BLaER1 (cell line): Measurements from ENCODE around the gene NAA30.

Experiments used
- H3K27ac ChIP-seq: shearing (Covaris generic); formaldehyde crosslinking; 2 replicates; pipeline ENCODE4 v1.8.1; 2022
- H3K27me3 ChIP-seq: shearing (Covaris generic); formaldehyde crosslinking; 2 replicates; pipeline ENCODE4 v1.8.1; 2022
- H3K36me3 ChIP-seq: shearing (Covaris generic); formaldehyde crosslinking; 2 replicates; pipeline ENCODE4 v1.8.1; 2022
- H3K4me1 ChIP-seq: shearing (Covaris generic); formaldehyde crosslinking; 2 replicates; pipeline ENCODE4 v1.8.1; 2022
- H3K4me2 ChIP-seq: shearing (Covaris generic); formaldehyde crosslinking; 2 replicates; pipeline ENCODE4 v1.8.1; 2022
- H3K4me3 ChIP-seq: shearing (Covaris generic); formaldehyde crosslinking; 2 replicates; pipeline ENCODE4 v1.8.1; 2022
- H3K9ac ChIP-seq: shearing (Covaris generic); formaldehyde crosslinking; 2 replicates; pipeline ENCODE4 v1.8.1; 2022
- H3K9me3 ChIP-seq: shearing (Covaris generic); formaldehyde crosslinking; 2 replicates; pipeline ENCODE4 v1.8.1; 2022
- H4K20me1 ChIP-seq: shearing (Covaris generic); formaldehyde crosslinking; 2 replicates; pipeline ENCODE4 v1.8.1; 2022
- Cebpa-rat ChIP-seq: shearing (Covaris generic); IDR thresholded peaks from 2 replicates; pipeline ENCODE4 v1.8.1; 2022

The NAA30 gene

GRCh38 chr14:57417228-57417627 is 26.8 kb downstream of the NAA30 start:
- no peak overlapping the region for H3K4me3 ChIP-seq
- TF ChIP-seq Cebpa-rat, result no peak
- H4K20me1 ChIP-seq, result no peaks in the 10 kb centered on the region
- H3K4me1 ChIP-seq, result no peaks in the 10 kb centered on the region
- H3K9me3 ChIP-seq, result no peaks in the 10 kb centered on the region
- H3K36me3 ChIP-seq, result no peaks in the 10 kb centered on the region
- H3K27ac ChIP-seq, result no peak overlapping the region
- H3K9ac ChIP-seq, result no peak overlapping the region
- no peak overlapping the region for H3K4me2 ChIP-seq
- H3K27me3 ChIP-seq, result no peaks in the 10 kb centered on the region

DNA sequence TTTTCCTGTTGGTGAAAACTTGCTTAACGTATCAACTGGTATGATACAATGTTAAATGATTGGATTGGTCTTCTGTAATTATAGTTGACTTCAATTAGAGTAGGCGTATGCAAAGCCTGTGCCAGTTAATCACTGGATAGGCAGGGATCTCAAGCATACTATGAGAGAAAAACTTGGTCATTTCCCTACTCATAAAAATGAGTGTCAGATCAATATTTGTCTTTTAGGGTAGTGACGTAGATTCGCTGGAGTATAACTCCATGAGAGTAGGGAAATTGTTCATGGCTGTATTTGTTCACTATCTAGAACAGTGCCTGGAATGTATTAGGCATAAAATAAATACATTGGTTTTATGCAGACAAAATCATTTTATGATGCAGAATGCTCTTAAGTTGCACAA is 28.6 kb downstream of the NAA30 start:
- H3K36me3 ChIP-seq, result no peaks in the 10 kb centered on the region
- no peaks in the 10 kb centered on the region for H3K4me1 ChIP-seq
- no peak for TF ChIP-seq Cebpa-rat
- no peaks in the 10 kb centered on the region for H3K9me3 ChIP-seq
- H3K4me3 ChIP-seq, result no peak overlapping the region
- no peaks in the 10 kb centered on the region for H3K27me3 ChIP-seq
- H3K9ac ChIP-seq, result no peak overlapping the region
- no peak overlapping the region for H3K27ac ChIP-seq
- no peak overlapping the region for H3K4me2 ChIP-seq
- no peaks in the 10 kb centered on the region for H4K20me1 ChIP-seq

- no peak for TF ChIP-seq Cebpa-rat
- no peak overlapping the region for H3K4me3 ChIP-seq
- no peaks in the 10 kb centered on the region for H3K4me1 ChIP-seq
- H3K27me3 ChIP-seq, result no peaks in the 10 kb centered on the region
- H3K9ac ChIP-seq, result no peak overlapping the region
- H3K9me3 ChIP-seq, result no peaks in the 10 kb centered on the region
- no peaks in the 10 kb centered on the region for H3K36me3 ChIP-seq
- no peak overlapping the region for H3K27ac ChIP-seq
- no peak overlapping the region for H3K4me2 ChIP-seq
- H4K20me1 ChIP-seq, result no peaks in the 10 kb centered on the region
Observed at GRCh38 chr14:57420033-57420432, 29.6 kb downstream of the NAA30 start.

DNA sequence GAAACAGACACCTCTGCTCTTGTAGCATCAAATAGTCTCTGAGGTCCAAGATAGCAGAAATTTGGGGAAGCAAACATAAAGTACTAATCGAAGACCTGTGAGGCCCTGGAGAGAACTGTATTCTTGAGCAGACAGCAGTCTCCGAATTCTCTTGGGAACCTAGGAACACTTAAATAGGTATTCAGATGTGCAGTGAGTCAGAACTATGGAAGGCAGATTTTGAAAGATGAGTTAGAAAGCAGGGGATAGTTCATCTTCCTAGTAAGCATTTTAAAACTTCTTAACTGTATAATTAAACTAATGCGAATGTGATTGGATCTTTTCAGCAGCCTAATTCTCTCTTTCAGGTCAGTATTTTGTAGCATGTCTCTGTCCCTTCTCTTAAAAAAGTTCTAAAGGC is 30.6 kb downstream of the NAA30 start:
- Histone ChIP-seq H3K4me2 (no peak overlapping the region), H3K9ac (no peak overlapping the region), H3K36me3 (no peaks in the 10 kb centered on the region), H4K20me1 (no peaks in the 10 kb centered on the region), H3K4me3 (no peak overlapping the region), H3K9me3 (no peaks in the 10 kb centered on the region), H3K27ac (no peak overlapping the region), H3K27me3 (no peaks in the 10 kb centered on the region), H3K4me1 (no peaks in the 10 kb centered on the region)
- no peak for TF ChIP-seq Cebpa-rat

DNA sequence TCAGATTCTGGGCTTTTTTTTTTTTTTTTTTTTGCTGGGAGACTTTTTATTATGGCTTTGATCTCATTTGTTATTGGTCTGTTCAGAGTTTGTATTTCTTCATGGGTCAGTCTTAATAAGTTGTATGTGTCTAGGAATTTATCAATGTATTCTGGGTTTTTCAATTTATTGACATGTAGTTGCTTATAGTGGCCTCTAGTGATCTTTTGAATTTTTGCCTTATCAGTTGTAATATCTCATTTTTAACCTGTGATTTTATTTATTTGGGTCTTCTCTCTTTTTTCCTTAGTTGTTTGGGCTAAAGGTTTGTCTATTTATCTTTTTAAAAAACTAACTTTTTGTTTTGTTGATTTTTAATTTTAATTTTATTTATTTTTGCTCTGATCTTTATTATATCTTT is 45.5 kb downstream of the NAA30 start:
- Histone ChIP-seq H3K4me2 (no peak overlapping the region), H3K9me3 (0 out of 2 replicates have a peak, but pooled peaks cover 3% of the 10 kb centered on the region), H3K27me3 (no peaks in the 10 kb centered on the region), H3K36me3 (no peaks in the 10 kb centered on the region), H3K9ac (no peak overlapping the region), H4K20me1 (no peaks in the 10 kb centered on the region), H3K27ac (no peak overlapping the region), H3K4me3 (no peak overlapping the region), H3K4me1 (no peaks in the 10 kb centered on the region)
- no peak for TF ChIP-seq Cebpa-rat

GRCh38 chr14:57461777-57462320 is 71.5 kb downstream of the NAA30 start:
- Histone ChIP-seq H3K4me2 (no peak overlapping the region), H3K4me1 (peaks cover 11% of the 10 kb centered on the region)

DNA sequence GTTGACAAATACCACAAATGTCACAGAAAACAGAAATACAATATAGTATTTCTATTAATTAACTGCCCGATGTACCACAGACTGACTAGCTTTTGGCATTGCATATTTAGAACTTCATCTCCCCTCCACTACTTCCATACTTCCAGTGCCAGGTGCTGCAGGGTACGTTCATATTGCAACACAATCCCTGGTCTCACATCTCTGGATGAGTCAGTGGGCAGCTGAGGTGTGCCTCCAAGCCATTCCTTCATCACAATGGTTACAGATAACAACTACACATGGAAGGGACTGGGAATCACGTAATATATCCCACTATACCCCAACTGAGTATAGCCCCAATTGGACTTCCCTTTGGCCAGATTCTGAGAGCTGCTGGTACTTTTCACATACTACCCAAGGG is 72.2 kb downstream of the NAA30 start:
- Histone ChIP-seq H3K4me3 (no peak overlapping the region), H3K4me1 (peaks cover 11% of the 10 kb centered on the region), H3K27me3 (no peaks in the 10 kb centered on the region), H3K9ac (no peak overlapping the region), H3K27ac (no peak overlapping the region), H3K9me3 (no peaks in the 10 kb centered on the region), H4K20me1 (no peaks in the 10 kb centered on the region), H3K36me3 (no peaks in the 10 kb centered on the region), H3K4me2 (no peak overlapping the region)
- TF ChIP-seq Cebpa-rat, result no peak

More at GRCh38 chr14:57461777-57462320, 71.5 kb downstream of the NAA30 start:
- Histone ChIP-seq H3K9me3 (no peaks in the 10 kb centered on the region), H3K9ac (no peak overlapping the region), H3K27ac (no peak overlapping the region), H3K36me3 (no peaks in the 10 kb centered on the region), H3K4me3 (no peak overlapping the region), H3K27me3 (no peaks in the 10 kb centered on the region), H4K20me1 (no peaks in the 10 kb centered on the region)
- no peak for TF ChIP-seq Cebpa-rat

DNA sequence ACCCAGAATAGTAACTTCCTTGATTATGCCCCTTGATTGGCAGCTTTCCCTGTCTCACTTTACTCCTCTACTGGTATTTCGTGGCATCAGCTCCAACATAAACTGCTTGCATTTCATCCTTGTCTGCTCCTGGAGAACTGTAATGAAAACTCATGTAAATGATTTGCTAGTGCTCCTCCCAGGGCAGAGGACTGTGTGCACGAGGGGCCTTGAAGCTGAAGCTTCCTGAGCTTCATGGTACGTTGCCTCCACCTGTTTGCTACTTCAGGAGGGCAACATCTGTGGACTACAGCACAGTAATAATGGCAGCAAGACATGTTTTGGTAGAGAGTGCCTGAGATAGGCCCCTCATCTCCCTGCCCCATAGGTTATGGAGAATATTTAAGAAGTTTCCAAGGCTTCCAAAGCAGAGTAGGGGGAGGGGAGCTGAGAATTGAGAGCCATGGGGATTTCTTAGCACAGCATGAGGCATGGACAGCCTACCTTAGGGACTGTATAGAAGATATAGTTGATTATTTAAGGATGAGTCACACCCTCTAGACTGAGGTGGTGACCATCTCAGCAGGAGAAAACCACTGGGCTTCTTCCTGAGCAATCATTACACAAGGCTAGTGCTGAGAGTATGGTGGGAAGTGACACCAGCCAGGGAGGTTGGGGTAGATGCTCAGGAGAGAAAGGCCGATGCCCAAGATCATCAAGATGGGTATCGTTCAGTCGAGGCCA is 73.8 kb downstream of the NAA30 start:
- Histone ChIP-seq H3K27ac (no peak overlapping the region), H3K4me1 (peaks cover 11% of the 10 kb centered on the region), H3K27me3 (no peaks in the 10 kb centered on the region), H3K36me3 (no peaks in the 10 kb centered on the region), H3K4me3 (no peak overlapping the region), H3K9me3 (no peaks in the 10 kb centered on the region), H4K20me1 (no peaks in the 10 kb centered on the region), H3K9ac (no peak overlapping the region), H3K4me2 (peak overlapping the region; percentile 51)
- no peak for TF ChIP-seq Cebpa-rat
